ENCODE data around the gene FARP1.

FARP1 gene

DNA sequence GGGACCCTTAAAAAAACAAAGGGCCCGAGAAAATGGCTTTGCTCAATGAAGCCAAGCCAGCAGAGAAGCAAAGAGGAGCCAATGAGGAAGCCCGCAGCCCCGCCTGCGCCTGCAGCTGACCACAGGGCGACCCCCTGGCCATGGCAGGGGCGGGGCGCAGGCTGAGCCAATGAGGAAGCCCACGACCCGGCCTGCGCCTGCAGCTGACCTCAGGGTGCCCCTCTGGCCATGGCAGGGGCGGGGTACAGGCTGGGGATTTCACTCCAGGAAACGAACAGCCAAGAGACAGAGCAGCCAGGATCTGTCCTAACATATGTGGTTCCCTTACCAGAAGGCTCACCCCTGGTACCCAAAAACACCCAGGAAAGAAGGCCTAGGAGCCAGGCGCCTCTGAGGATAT is 332.6 kb downstream of the FARP1 start:
- TF ChIP-seq CTCF (IDR thresholded peaks at IDR 0.05; ENCODE audit: insufficient read depth, low read length, poor library complexity, severe bottlenecking): no peak
- Histone ChIP-seq H3K36me3 (ENCODE audit: control insufficient read depth, insufficient read depth, low read length) (peaks cover 28% of the 10 kb centered on the region), H3K4me3 (replicated peaks; ENCODE audit: low read depth, low read length) (no peak overlapping the region), H3K27me3 (replicated peaks; ENCODE audit: control insufficient read depth, insufficient read depth, low read length) (no peaks in the 10 kb centered on the region)
- DNase-seq (ENCODE audit: extremely low read depth, insufficient read length): no peak

DNA sequence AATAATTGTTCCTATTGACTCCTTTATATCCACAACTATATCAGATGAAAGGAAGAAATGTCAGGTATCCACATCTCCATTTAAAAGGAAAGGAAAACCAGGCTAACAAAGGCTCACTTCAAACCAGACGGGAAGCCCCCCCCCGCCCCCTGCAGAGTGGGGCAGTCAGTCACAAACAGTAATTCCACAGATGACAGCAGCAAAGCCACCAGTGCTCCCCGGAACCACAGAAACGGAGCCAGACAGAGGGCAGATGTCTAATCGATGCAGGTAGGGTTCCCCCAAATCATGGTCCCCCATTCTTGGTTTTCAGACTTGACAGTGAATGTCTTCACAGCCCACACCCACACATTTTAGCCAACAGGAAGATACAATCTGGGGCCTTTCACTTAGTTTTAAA is 333.2 kb downstream of the FARP1 start:
- DNase-seq (ENCODE audit: extremely low read depth, insufficient read length): no peak
- Histone ChIP-seq H3K27me3 (replicated peaks; ENCODE audit: control insufficient read depth, insufficient read depth, low read length) (no peaks in the 10 kb centered on the region), H3K36me3 (ENCODE audit: control insufficient read depth, insufficient read depth, low read length) (peaks cover 25% of the 10 kb centered on the region), H3K4me3 (replicated peaks; ENCODE audit: low read depth, low read length) (peak overlapping the region; percentile 33)
- TF ChIP-seq CTCF (IDR thresholded peaks at IDR 0.05; ENCODE audit: insufficient read depth, low read length, poor library complexity, severe bottlenecking): no peak

DNA sequence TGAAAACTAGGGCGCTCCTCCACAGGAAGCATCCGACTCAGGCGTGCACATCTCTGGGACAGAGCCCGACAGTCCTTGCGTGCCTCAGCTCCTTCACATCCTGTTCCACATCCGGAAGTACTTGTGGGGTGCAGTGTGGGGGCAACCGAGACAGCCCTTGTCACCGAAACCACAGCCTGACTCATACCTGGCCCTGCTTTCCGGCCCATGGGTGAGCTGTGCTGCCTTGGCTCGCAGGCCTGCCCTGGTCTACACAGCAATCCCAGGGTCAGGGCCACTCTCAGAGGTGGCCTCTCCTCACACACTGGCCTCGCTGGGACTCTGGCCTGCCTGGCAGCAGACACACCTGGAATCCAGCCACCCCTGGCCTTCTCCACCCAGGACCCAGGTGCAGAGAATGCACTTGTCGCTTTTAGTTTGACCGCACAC is 333.7 kb downstream of the FARP1 start:
- H3K27me3 ChIP-seq (replicated peaks; ENCODE audit: control insufficient read depth, insufficient read depth, low read length): no peaks in the 10 kb centered on the region

GRCh38 chr13:98478189-98479129 is 335.6 kb downstream of the FARP1 start:
- no peaks in the 10 kb centered on the region for H3K27me3 ChIP-seq (replicated peaks; ENCODE audit: control insufficient read depth, insufficient read depth, low read length)
- DNase-seq (ENCODE audit: extremely low read depth, insufficient read length): peak; percentile 64
- H3K36me3 ChIP-seq (ENCODE audit: control insufficient read depth, insufficient read depth, low read length): peaks cover 10% of the 10 kb centered on the region
- no peak for TF ChIP-seq CTCF (IDR thresholded peaks at IDR 0.05; ENCODE audit: insufficient read depth, low read length, poor library complexity, severe bottlenecking)
- no peak overlapping the region for H3K4me3 ChIP-seq (replicated peaks; ENCODE audit: low read depth, low read length)

More for the DNA sequence above, 333.7 kb downstream of the FARP1 start:
- Histone ChIP-seq H3K36me3 (ENCODE audit: control insufficient read depth, insufficient read depth, low read length) (peaks cover 20% of the 10 kb centered on the region), H3K4me3 (replicated peaks; ENCODE audit: low read depth, low read length) (peak overlapping the region; percentile 33; the same call in 1 of the 2 replicates)
- DNase-seq (ENCODE audit: extremely low read depth, insufficient read length): peak; percentile 87
- no peak for TF ChIP-seq CTCF (IDR thresholded peaks at IDR 0.05; ENCODE audit: insufficient read depth, low read length, poor library complexity, severe bottlenecking)

DNA sequence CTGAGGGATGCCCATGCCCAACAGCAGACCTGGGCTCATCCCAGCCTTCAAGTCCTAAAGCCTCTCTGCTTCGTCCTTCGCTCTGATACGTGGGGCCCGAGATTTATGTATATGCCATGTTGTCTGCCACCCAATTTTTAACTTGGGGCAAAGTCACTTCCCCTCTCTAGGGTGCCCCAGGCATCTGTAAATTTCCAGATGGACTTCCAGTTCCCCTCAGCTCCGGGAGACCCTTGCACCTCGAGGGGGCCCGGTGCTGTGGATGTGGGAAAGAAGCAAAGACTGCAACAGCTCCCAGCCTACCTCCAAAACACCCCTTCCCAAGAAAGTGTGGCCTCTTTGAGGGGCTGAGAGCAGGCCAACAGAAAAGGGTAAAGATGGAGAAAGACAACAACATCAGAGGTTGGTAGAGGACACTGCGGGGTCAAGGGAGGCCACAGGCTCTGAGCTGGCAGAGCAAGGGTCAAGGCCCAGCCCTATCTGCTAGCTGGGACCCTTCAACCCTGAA is 336.7 kb downstream of the FARP1 start:
- no peak for TF ChIP-seq CTCF (IDR thresholded peaks at IDR 0.05; ENCODE audit: insufficient read depth, low read length, poor library complexity, severe bottlenecking)
- Histone ChIP-seq H3K4me3 (replicated peaks; ENCODE audit: low read depth, low read length) (no peak overlapping the region), H3K36me3 (ENCODE audit: control insufficient read depth, insufficient read depth, low read length) (peaks cover 4% of the 10 kb centered on the region), H3K27me3 (replicated peaks; ENCODE audit: control insufficient read depth, insufficient read depth, low read length) (no peaks in the 10 kb centered on the region)
- no peak for DNase-seq (ENCODE audit: extremely low read depth, insufficient read length)

All from GM06990 (cell line).